ENCODE data around the gene PADI3. TPM values are rescaled to one million over a fixed set of nuclear protein-coding genes. Genes with fewer than 3 reads are reported as not detected.

PADI3 gene
- total and polyA plus RNA-seq, 2 experiments from 2014 or later = 0.37 to 0.80 TPM

DNA sequence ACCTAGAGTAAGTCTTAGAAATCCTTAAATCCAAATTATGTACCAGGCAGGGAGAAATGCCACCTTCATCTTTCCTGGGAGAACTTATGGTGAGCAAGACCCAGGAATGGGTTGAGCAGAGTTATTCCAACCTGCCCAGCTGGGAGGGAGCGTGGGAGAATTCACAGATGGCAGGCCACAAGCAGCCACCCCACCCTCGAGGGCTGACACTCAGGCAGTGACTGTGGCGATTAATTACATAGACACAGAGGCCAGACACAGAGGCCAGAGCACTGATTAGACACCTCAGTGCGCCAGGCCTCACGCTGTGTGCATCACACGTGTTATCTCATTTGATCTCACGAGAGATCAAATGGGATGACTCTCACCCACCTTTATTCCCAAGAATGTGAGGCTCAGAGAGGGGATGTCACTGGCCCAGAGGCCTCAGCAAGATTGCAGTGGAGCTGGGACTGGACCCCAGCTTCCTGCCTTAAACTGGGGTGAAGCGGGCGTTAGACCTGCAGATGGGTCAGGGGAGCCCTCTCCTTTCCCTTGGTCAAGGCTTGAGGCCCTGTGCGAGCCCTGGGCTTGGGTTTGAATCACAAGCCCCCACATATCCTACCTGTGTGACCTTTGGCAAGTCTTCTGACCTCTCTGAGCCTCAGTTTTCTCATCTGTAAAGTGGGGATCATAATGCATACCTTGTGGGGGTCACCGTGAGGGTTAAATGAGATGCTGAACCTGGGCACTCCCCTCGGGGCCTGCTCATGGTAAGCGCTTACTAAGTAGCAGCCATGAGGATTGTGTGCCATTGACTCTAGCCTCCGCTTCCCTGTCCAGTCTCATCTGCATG, 30.3 kb downstream of the PADI3 start:
- Mint-ChIP-seq H3K4me1 (no peaks in the 10 kb centered on the region), H3K27ac (no peak overlapping the region), H3K9me3 (no peaks in the 10 kb centered on the region), H3K4me3 (no peak overlapping the region), H3K36me3 (ENCODE audit: low read depth) (no peaks in the 10 kb centered on the region), H3K27me3 (ENCODE audit: insufficient read depth, low read depth, poor library complexity) (peaks cover 8% of the 10 kb centered on the region)
- DNase-seq (ENCODE audit: low spot score) = no peak
- Histone ChIP-seq H3K27ac (ENCODE audit: low read depth) (no peak overlapping the region), H3K9me2 (ENCODE audit: insufficient read depth) (no peaks in the 10 kb centered on the region), H3K79me2 (replicated peaks; ENCODE audit: insufficient read depth) (no peaks in the 10 kb centered on the region), H4K20me1 (replicated peaks; ENCODE audit: insufficient read depth) (no peaks in the 10 kb centered on the region; the same call in 1 of the 2 replicates), H3K4me1 (ENCODE audit: insufficient read depth) (no peaks in the 10 kb centered on the region), H3K36me3 (ENCODE audit: insufficient read depth) (no peaks in the 10 kb centered on the region), H3F3A (replicated peaks; ENCODE audit: low read depth) (no peaks in the 10 kb centered on the region), H3K4me2 (no peak overlapping the region), H2AFZ (no peak overlapping the region), H3K27me3 (ENCODE audit: insufficient read depth) (no peaks in the 10 kb centered on the region), H3K4me3 (no peak overlapping the region)
- TF ChIP-seq POLR2AphosphoS5 (IDR thresholded peaks at IDR 0.05; ENCODE audit: low read depth) (no peak), ZNF114 (CRISPR knock-in tag; IDR thresholded peaks at IDR 0.05) (no peak), CREB1 (CRISPR knock-in tag; IDR thresholded peaks at IDR 0.05; ENCODE audit: low read depth) (no peak), NANOG (IDR thresholded peaks at IDR 0.05; ENCODE audit: borderline replicate concordance) (no peak), REST (IDR thresholded peaks at IDR 0.05; ENCODE audit: unreplicated experiment) (no peak), CTCF (conservative IDR thresholded peaks at IDR 0.05; ENCODE audit: low read depth in 2 of 2) (no peak), ETS1 (IDR thresholded peaks at IDR 0.05) (no peak), ZNF331 (CRISPR knock-in tag; IDR thresholded peaks at IDR 0.05; ENCODE audit: low read depth) (no peak), STAT1 (IDR thresholded peaks at IDR 0.05; ENCODE audit: unreplicated experiment) (no peak), EZH2phosphoT487 (IDR thresholded peaks at IDR 0.05; ENCODE audit: unreplicated experiment) (no peak), JUNB (IDR thresholded peaks at IDR 0.05; ENCODE audit: unreplicated experiment) (no peak), EZH2 (IDR thresholded peaks at IDR 0.05; ENCODE audit: low read depth, unreplicated experiment) (no peak)
- TF ChIP-seq, protein P1, sequence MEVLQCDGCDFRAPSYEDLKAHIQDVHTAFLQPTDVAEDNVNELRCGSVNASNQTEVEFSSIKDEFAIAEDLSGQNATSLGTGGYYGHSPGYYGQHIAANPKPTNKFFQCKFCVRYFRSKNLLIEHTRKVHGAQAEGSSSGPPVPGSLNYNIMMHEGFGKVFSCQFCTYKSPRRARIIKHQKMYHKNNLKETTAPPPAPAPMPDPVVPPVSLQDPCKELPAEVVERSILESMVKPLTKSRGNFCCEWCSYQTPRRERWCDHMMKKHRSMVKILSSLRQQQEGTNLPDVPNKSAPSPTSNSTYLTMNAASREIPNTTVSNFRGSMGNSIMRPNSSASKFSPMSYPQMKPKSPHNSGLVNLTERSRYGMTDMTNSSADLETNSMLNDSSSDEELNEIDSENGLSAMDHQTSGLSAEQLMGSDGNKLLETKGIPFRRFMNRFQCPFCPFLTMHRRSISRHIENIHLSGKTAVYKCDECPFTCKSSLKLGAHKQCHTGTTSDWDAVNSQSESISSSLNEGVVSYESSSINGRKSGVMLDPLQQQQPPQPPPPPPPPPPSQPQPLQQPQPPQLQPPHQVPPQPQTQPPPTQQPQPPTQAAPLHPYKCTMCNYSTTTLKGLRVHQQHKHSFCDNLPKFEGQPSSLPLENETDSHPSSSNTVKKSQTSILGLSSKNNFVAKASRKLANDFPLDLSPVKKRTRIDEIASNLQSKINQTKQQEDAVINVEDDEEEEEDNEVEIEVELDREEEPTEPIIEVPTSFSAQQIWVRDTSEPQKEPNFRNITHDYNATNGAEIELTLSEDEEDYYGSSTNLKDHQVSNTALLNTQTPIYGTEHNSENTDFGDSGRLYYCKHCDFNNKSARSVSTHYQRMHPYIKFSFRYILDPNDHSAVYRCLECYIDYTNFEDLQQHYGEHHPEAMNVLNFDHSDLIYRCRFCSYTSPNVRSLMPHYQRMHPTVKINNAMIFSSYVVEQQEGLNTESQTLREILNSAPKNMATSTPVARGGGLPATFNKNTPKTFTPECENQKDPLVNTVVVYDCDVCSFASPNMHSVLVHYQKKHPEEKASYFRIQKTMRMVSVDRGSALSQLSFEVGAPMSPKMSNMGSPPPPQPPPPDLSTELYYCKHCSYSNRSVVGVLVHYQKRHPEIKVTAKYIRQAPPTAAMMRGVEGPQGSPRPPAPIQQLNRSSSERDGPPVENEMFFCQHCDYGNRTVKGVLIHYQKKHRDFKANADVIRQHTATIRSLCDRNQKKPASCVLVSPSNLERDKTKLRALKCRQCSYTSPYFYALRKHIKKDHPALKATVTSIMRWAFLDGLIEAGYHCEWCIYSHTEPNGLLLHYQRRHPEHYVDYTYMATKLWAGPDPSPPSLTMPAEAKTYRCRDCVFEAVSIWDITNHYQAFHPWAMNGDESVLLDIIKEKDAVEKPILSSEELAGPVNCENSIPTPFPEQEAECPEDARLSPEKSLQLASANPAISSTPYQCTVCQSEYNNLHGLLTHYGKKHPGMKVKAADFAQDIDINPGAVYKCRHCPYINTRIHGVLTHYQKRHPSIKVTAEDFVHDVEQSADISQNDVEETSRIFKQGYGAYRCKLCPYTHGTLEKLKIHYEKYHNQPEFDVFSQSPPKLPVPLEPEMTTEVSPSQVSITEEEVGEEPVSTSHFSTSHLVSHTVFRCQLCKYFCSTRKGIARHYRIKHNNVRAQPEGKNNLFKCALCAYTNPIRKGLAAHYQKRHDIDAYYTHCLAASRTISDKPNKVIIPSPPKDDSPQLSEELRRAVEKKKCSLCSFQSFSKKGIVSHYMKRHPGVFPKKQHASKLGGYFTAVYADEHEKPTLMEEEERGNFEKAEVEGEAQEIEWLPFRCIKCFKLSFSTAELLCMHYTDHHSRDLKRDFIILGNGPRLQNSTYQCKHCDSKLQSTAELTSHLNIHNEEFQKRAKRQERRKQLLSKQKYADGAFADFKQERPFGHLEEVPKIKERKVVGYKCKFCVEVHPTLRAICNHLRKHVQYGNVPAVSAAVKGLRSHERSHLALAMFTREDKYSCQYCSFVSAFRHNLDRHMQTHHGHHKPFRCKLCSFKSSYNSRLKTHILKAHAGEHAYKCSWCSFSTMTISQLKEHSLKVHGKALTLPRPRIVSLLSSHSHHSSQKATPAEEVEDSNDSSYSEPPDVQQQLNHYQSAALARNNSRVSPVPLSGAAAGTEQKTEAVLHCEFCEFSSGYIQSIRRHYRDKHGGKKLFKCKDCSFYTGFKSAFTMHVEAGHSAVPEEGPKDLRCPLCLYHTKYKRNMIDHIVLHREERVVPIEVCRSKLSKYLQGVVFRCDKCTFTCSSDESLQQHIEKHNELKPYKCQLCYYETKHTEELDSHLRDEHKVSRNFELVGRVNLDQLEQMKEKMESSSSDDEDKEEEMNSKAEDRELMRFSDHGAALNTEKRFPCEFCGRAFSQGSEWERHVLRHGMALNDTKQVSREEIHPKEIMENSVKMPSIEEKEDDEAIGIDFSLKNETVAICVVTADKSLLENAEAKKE (CRISPR knock-in tag; IDR thresholded peaks at IDR 0.05) = no peak
- no peak for ATAC-seq

All from GM23338 (cell line).